ENCODE results near the gene CANT1. TPM values are rescaled to one million over a fixed set of nuclear protein-coding genes. Genes with fewer than 3 reads are reported as not detected.
A peak's percentile ranks its signal among the peaks of the same experiment; 100 is the strongest.
"Not testable (repeated sequence)": the region's sequence is repeated elsewhere in the genome, so short reads cannot be mapped to it uniquely, and the experiment has no call there.

Gene CANT1
- polyA plus RNA-seq, 1 donor = 35.9 TPM

GRCh38 chr17:79043191-79043930 lies 33.8 kb upstream of the CANT1 start:
- DNase-seq = no peak

GRCh38 chr17:79042421-79043190 lies 33.0 kb upstream of the CANT1 start:
- no peak for DNase-seq

GRCh38 chr17:79041723-79042420 lies 32.3 kb upstream of the CANT1 start:
- DNase-seq = no peak

GRCh38 chr17:79041041-79041570 lies 31.5 kb upstream of the CANT1 start:
- no peak for DNase-seq

GRCh38 chr17:79039886-79040285 lies 30.3 kb upstream of the CANT1 start:
- no peak for DNase-seq

GRCh38 chr17:79039171-79039570 lies 29.6 kb upstream of the CANT1 start:
- DNase-seq = no peak

- no peak for DNase-seq
Observed at GRCh38 chr17:79038545-79039135, 29.1 kb upstream of the CANT1 start.

- DNase-seq = no peak
Observed at GRCh38 chr17:79036596-79036995, 27.0 kb upstream of the CANT1 start.

GRCh38 chr17:79036181-79036580 lies 26.6 kb upstream of the CANT1 start:
- DNase-seq = no peak

- no peak for DNase-seq
Observed at GRCh38 chr17:79035686-79036085, 26.1 kb upstream of the CANT1 start.

GRCh38 chr17:79034931-79035485 lies 25.4 kb upstream of the CANT1 start:
- DNase-seq = no peak

GRCh38 chr17:79033741-79034501 lies 24.4 kb upstream of the CANT1 start:
- DNase-seq = no peak

GRCh38 chr17:79033046-79033616 lies 23.6 kb upstream of the CANT1 start:
- DNase-seq = no peak

GRCh38 chr17:79031996-79032875 lies 22.7 kb upstream of the CANT1 start:
- DNase-seq = no peak

GRCh38 chr17:79030636-79031035 lies 21.1 kb upstream of the CANT1 start:
- not testable (repeated sequence) for DNase-seq

- DNase-seq = no peak
Observed at GRCh38 chr17:79029327-79030009, 19.9 kb upstream of the CANT1 start.

GRCh38 chr17:79028496-79029326 lies 19.1 kb upstream of the CANT1 start:
- DNase-seq = no peak

GRCh38 chr17:79027925-79028491 lies 18.4 kb upstream of the CANT1 start:
- DNase-seq = peak; percentile 34

Measured in hindlimb muscle (tissue), 1 donor.